ENCODE data around the gene SHROOM3.

Gene SHROOM3

DNA sequence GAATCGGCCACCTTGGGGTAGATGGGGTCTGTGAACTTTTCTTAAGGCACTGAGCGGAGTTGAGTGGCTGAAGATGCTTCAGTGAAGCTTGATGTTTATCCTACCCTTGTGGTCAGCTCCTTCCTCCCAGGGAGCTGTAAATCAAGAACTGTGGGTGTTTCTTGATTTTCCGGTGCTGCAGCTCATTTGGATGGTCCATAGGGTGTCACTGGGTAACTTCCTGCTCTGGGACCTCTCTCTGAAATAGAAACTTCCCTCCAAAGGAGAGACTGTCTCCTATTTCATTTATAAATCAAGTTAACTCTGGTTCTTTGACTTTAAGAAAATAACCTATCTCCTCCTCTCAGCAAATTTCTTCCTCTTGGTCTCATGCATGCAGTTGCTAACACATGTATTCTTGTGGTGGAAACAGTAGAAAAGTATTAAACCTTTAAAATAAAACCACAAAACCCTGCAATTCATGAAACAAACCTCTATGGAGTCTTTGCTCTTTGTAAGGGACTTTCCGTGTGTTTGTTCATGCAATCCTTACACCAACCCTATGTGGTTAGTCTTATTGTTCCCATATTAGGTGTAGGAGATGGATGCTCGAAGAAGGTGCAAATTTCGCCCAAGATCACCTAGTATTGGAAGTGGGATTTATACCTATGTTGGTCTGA lies 110.3 kb downstream of the SHROOM3 start:
- DNase-seq, result no peak

DNA sequence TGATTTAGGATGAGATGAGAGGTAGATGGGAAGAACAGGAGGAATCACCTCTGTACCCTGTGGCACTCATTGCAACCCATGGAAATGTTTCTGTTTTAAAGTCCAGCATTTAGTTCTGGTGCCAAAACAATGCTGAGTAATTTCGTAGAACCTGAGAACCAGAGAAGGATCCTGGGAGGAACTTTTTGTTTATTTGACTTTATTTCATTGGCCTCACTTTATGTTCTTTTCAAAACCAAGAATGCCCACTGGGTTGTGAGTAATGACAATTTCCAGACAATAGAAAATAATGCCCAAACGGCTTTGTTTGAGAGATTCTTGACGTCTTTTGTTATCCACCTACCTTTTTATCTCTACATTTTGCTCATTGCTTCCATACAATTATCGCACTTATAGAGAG lies 111.3 kb downstream of the SHROOM3 start:
- no peak for DNase-seq

GRCh38 chr4:76546759-76547742 lies 112.0 kb downstream of the SHROOM3 start:
- DNase-seq, result peak; percentile 8

- no peak for DNase-seq
These were observed 113.7 kb downstream of the SHROOM3 start for GRCh38 chr4:76548704-76549103.

DNA sequence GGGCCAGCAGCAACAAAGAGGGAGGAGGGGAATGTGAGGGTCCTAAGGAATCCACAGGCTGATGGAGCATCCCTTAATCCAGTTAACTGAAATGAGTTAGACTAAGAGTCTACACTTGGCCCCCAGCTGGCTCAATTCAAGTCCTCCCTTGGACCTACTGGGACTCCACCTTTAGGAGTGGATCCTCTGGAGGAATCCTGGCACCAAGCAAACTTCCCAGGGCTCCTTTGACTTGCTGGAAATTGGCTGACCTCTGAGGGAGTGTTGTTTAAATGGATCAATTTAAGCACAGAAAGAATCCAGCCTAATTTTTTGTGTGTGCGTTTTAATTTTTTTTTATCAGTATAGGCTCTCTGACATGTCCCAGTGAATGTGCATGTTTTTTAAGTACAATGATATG lies 114.7 kb downstream of the SHROOM3 start:
- no peak for DNase-seq

DNA sequence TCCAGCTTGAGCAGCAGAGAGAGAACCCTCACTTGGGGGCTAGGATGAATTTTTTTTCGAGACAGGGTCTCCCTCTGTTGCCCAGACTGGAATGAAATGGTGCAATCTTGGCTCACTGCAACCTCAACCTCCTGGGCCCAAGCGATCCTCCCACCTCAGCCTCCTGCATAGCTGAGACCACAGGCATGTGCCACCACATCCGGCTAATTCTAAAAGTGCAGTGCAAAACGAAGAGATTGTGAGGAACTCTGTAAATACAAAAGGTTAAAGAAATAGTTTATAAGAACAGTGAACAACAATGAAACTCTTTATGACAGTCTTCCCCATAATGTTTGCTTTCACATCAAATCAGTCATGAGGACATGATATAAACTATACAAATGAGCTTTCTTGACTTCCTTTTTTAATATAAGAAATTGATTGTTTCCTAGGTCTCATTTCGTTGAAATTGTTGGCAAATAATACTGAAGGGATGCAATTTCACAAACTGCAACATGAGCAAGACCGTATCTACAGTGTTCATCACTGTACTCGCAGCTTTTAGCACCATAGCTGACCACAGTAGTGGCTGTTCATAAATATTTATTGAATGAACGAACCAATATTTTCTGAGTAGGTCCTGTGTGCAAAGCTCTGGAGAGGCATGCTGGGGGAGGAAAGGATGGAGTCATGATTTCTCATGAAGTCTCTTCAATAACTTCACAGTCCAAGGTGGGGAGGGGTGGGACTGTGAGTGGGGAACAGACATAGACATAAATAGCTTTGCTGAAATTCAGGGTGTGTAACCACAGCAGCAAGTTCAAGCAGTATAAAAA lies 116.1 kb downstream of the SHROOM3 start:
- DNase-seq, result no peak

DNA sequence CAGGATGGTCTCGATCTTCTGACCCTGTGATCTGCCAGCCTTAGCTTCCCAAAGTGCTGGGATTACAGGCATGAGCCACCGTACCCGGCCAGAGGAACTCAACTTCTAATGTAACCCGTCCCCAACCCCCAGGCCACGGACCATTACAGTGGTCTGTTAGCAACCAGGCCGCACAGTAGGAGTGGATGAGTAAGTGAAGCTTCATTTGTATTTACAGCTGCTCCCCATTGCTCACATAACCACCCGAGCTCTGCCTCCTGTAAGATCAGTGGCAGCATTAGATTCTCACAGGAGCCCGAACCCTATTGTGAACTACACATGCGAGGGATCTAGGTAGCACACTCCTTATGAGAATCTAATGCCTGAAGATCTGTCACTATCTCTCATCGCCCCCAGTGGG lies 119.6 kb downstream of the SHROOM3 start:
- DNase-seq, result no peak

DNA sequence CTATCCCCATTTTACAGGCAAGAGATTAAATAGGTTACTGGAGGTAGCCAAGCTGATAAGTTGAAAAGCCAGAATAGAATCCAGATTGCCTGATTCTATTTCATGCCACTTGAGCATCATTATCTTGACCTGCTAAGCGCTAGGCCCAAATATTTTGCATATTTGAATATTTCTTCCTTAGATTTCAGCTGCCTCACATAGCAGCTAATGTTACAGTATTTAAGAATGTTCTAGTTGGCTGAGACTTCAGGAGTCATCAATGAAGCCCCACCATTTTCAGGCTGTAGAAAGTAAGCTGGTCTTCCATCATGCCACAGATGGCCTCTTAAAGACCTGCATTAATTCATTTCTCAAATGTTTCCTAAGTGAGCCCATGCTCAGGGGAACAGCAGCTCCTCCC lies 121.4 kb downstream of the SHROOM3 start:
- no peak for DNase-seq

DNA sequence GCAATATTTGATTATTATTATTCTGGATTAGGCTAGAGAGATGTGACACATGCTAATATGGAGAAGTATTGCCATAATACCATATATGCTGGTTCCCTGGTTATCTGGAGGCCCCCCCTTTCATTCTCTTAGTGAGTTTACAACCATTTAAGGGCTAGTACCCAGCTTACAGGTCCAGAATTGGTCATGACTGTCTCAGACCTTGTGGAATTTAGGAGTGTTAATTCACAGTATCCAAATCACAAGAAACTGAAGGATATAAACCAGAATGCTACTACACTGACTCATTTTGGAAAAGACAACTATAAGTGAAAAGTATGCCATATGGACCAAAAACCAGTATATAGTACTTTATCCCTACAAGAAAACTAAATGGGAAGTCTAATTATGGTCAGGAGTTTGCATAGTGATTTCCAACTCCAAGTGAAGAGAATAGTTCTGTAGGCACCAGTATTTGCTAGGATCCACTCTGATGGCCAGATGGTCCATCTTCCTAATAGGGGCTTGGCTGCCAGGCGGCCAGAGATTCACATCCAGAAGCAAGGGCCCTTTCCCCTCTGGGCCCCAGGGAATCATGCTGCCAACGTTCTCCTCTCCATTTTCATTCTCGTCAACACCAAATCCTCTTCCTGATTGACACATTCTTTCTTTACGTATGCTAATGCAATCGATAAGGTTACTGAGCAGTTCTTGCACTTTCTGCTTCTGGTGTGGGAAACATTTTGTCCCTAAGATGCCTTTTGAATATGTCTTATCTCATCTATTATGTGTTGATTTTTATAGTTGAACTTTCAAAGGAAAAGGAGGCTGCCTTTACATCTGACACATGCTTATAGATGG lies 123.6 kb downstream of the SHROOM3 start:
- DNase-seq, result no peak

DNA sequence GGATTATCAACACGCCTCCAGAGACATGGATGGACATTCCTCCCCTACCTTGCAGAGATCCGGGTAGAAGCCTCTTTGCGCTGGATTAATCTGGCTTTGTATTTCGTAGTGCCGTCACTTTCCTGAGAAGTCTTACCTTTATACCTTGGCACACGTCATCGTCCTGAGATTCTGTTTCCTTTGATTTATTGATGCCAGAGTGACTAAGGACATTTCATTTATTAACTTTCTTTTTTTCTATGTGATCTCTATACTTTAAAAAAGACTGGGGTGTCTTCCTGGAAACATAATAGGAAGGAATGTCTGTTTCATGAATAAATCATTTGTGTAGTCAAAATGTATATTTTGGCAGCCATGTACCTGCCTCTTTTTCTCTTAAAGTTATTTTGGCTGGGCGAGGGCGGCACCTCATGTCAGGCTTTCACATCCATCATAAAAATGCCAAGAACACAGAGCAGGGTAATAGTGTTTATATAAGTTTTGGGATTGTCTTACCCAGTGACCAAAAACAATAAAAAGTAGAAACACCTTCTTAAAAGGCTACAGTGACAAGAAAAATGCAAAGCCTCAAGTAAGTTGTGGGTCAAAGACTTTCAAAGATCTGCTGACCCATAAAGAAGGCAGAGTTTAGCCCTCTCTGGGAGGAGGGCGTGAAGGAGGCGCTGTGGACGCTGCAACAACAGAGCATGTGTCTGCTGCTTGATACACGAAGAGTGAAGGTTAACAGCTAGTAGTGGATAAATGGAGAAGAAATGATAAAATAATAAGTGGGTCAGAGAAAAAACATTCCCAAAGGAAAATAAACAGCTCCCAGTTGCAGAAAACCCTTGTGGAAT lies 124.4 kb downstream of the SHROOM3 start:
- DNase-seq, result no peak

DNA sequence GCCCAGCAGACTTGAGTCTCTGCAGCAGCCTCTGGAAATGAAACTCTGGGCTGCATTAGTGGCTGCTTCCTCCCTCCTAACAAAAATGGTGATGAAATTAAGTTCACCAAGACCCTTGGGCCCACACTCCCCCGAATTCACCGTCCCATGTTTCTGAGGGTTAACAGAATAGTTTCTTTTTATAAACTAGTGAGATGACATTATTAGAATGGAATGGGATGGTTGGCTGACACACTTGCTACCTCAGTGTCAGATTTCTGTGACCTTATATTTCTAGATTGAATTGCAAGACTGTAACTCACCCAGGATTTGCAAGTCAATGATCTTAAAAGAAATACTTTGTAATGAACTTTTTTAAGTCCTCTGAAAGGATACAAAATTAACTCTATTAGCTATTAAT lies 127.1 kb downstream of the SHROOM3 start:
- no peak for DNase-seq

- no peak for DNase-seq
These were observed 127.9 kb downstream of the SHROOM3 start for GRCh38 chr4:76562836-76563453.

DNA sequence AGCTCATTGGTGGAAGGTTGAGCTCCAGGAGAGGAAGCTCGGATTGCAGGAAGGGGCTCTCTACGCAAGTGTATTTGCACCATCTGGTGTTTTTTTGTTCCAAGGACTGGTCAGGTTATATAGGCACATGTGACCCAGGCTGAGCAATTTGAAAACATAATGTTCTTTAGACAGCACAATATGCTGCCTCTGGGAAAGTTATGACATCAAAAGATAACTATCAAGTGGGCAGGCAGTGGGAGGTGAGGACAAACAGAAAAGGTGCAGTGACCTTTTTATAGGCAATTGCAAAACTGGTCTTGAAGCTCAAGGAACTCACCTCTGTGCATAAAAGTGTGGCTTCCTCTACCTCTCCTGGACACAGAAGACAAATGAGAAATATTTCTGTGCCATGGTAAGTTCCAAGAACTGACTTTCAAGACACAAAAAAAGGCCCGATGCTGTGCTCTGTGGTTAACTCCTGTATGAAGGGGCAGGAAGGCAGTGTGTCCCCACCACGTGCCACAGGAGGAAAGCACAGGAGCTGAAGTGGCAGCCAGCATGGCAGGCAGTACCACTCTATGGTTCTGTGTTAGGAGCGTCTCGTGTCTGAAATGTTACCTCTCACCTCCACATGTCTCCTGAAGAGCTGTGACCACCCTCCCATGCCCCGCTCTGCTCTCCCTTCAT lies 128.6 kb downstream of the SHROOM3 start:
- no peak for DNase-seq

DNA sequence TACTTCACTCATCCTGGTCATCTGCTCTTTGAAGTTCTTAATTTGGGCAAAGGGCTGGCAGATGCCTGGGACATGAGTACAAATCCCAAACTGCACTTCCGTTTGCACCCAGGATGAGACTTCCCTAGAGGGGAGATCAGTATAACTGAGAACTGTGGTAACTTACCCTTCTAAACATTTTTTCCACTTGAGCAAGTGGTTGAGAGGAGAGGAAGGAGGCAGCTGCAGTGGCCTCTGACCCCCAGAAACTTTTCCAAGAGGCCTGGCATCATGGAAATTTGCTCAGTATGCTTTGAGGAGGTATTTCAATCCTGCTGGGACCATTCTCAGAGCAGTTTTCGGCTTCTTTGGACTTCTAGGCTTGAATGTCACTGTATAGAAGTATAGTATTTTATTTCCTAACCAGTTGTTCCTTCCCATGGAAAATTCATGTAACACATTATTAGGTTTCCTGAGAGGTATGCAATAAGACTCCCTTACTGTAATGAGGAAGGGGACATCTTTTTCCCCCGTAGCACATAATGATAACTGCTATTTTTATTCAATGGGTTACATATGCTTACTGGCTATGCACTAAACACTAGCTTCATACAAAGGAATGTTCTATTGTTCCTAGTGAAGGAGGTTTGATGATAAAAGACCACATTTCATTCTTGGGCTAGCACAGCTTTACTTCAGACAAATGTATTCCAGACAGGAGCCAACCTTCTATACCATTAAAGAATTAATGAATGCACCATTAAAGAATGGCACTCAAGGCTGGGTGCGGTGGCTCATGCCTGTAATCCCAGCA lies 129.3 kb downstream of the SHROOM3 start:
- DNase-seq, result no peak

DNA sequence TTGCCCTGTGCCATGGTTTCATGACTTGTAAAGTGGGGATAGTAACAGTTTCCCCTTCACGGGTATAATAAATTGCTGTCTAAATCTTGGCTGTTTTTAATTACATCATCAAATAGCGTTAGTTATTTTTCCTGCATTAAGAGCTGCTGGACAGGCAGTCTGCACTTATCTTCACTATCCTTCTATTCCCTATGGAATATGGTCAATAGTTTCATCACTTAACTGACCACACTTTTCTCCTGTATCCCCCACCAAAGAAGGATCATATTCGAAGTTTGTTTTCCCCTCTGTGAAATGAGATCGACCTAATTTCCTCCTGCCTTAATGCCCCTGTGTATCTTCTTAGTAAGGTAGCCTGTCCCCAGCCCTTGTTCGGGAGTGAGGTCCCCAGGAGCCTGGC lies 133.2 kb downstream of the SHROOM3 start:
- no peak for DNase-seq

DNA sequence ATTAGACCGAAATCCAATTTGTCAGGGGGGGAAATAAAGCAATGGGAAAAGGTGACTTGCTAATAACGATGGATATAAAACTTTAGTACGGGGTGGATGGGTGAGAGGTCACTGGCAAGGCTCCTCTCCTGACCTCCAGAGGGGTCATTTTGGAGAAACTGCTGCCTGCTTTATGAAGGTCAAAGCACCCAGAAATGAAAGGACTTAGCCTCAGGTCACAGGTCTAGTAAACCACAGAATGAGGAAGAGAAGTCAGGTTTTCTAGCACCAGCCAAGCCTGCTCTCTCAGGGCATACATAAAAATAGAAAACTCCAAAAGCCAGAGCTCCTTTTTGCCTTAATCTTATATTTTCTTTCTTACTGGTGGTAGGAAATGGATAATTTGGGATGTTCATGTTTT lies 134.2 kb downstream of the SHROOM3 start:
- no peak for DNase-seq

- DNase-seq, result no peak
These were observed 134.7 kb downstream of the SHROOM3 start for GRCh38 chr4:76569706-76570105.

- no peak for DNase-seq
These were observed 135.3 kb downstream of the SHROOM3 start for GRCh38 chr4:76570141-76570973.

GRCh38 chr4:76571274-76571673 lies 136.2 kb downstream of the SHROOM3 start:
- DNase-seq, result no peak
